Large intestine (tissue), 3 donors: ENCODE data around the gene MFNG. TPM values are rescaled to one million over a fixed set of nuclear protein-coding genes. Genes with fewer than 3 reads are reported as not detected.

Experiments used
- DNase-seq, 2 donors: peaks; one replicate each; pipeline versions ENCODE4 v3.0.0 to v3.0.0-alpha.2; 2013
- H3K27ac ChIP-seq: one replicate; pipeline ENCODE4 v1.5.1; 2013; ENCODE audit warnings: low read length
- H3K27me3 ChIP-seq: 2 replicates; pipeline ENCODE4 v1.6.1; 2013; ENCODE audit warnings: low read length; ENCODE audit not compliant: control insufficient read depth, insufficient read depth
- H3K36me3 ChIP-seq: 2 replicates; pipeline ENCODE4 v1.6.1; 2013; ENCODE audit warnings: low read length; ENCODE audit not compliant: control insufficient read depth, insufficient read depth
- H3K4me1 ChIP-seq: one replicate; pipeline ENCODE4 v1.6.1; 2013; ENCODE audit warnings: low read length; ENCODE audit not compliant: control insufficient read depth, insufficient read depth
- H3K4me3 ChIP-seq: one replicate; pipeline ENCODE4 v1.5.1; 2013; ENCODE audit warnings: low read length
- H3K9me3 ChIP-seq: one replicate; pipeline ENCODE4 v1.6.1; 2013; ENCODE audit warnings: mild to moderate bottlenecking, low read depth, low read length, moderate library complexity; ENCODE audit not compliant: control insufficient read depth
- WGBS: methylation state at CpG from one replicate; pipeline ENCODE4 v1.1.5; 2013; ENCODE audit warnings: low lambda C conversion rate; ENCODE audit not compliant: insufficient coverage; 5-methylcytosine and 5-hydroxymethylcytosine counted together
- polyA plus RNA-seq: library from polyadenylated mRNA; unstranded; fragments of 120-200 nt; gene quantifications from one replicate; pipeline ENCODE4 v1.2.1, GENCODE V29; 2013

The MFNG gene
- polyA plus RNA-seq, 1 donor: 9.1 TPM

- H3K27me3 ChIP-seq: no peaks in the 10 kb centered on the region
- no peaks in the 10 kb centered on the region for H3K36me3 ChIP-seq
- no peak overlapping the region for H3K27ac ChIP-seq
- DNase-seq: no peak
- no peaks in the 10 kb centered on the region for H3K9me3 ChIP-seq
- H3K4me1 ChIP-seq: peaks cover 33% of the 10 kb centered on the region
- no peak overlapping the region for H3K4me3 ChIP-seq
- no CpG with 5 or more reads among the region's 10 CpGs for WGBS
Observed at GRCh38 chr22:37525073-37525745, 39.0 kb upstream of the MFNG start.

GRCh38 chr22:37522482-37522881, 36.3 kb upstream of the MFNG start:
- Histone ChIP-seq H3K4me1 (peaks cover 42% of the 10 kb centered on the region), H3K9me3 (no peaks in the 10 kb centered on the region), H3K27ac (no peak overlapping the region), H3K4me3 (no peak overlapping the region), H3K36me3 (peaks cover 2% of the 10 kb centered on the region), H3K27me3 (peaks cover 4% of the 10 kb centered on the region)
- peak in 1 of 2 donors; percentile 65 for DNase-seq
- WGBS: no CpG with 5 or more reads among the region's 6 CpGs

- no peak overlapping the region for H3K4me3 ChIP-seq
- DNase-seq: peak in 1 of 2 donors; percentile 89
- peaks cover 4% of the 10 kb centered on the region for H3K27me3 ChIP-seq
- H3K9me3 ChIP-seq: no peaks in the 10 kb centered on the region
- 20% methylated on average over 1 of the region's 14 CpGs for WGBS
- H3K27ac ChIP-seq: peak overlapping the region; percentile 50
- peaks cover 42% of the 10 kb centered on the region for H3K4me1 ChIP-seq
- peaks cover 4% of the 10 kb centered on the region for H3K36me3 ChIP-seq
Observed at GRCh38 chr22:37521236-37521739, 35.1 kb upstream of the MFNG start.

GRCh38 chr22:37520776-37521191, 34.6 kb upstream of the MFNG start:
- peaks cover 7% of the 10 kb centered on the region for H3K36me3 ChIP-seq
- no CpG with 5 or more reads among the region's 10 CpGs for WGBS
- H3K9me3 ChIP-seq: peaks cover 3% of the 10 kb centered on the region
- peak overlapping the region; percentile 50 for H3K27ac ChIP-seq
- H3K27me3 ChIP-seq: peaks cover 4% of the 10 kb centered on the region
- no peak for DNase-seq
- H3K4me3 ChIP-seq: no peak overlapping the region
- peaks cover 42% of the 10 kb centered on the region for H3K4me1 ChIP-seq

- H3K9me3 ChIP-seq: peaks cover 3% of the 10 kb centered on the region
- peak within 1 kb of the TSS; percentile 54 for H3K27ac ChIP-seq
- H3K4me1 ChIP-seq: peaks cover 42% of the 10 kb centered on the region
- no CpG with 5 or more reads among the region's 99 CpGs for WGBS
- H3K36me3 ChIP-seq: peaks cover 18% of the 10 kb centered on the region
- DNase-seq: peak in 1 of 2 donors; percentile 80
- peaks cover 4% of the 10 kb centered on the region for H3K27me3 ChIP-seq
- H3K4me3 ChIP-seq: peak within 1 kb of the TSS; percentile 55
Observed at GRCh38 chr22:37519268-37520195, 33.3 kb upstream of the MFNG start, which contains the start of gene CARD10. TSS of gene CARD10 (minus strand) at chr22:37519415. CDS start at chr22:37519200, 215 bp downstream.

- Histone ChIP-seq H3K27me3 (peaks cover 4% of the 10 kb centered on the region), H3K27ac (peak overlapping the region; percentile 54), H3K36me3 (peaks cover 22% of the 10 kb centered on the region), H3K9me3 (peaks cover 3% of the 10 kb centered on the region), H3K4me3 (peak overlapping the region; percentile 55), H3K4me1 (peaks cover 40% of the 10 kb centered on the region)
- WGBS: no CpG with 5 or more reads among the region's 63 CpGs
- peak in 1 of 2 donors; percentile 73 for DNase-seq
Observed at GRCh38 chr22:37518509-37519267, 32.5 kb upstream of the MFNG start.

- H3K4me1 ChIP-seq: peaks cover 40% of the 10 kb centered on the region
Observed at GRCh38 chr22:37517826-37518450, 31.8 kb upstream of the MFNG start.

GRCh38 chr22:37516456-37516855, 30.3 kb upstream of the MFNG start:
- WGBS: no CpG with 5 or more reads among the region's 1 CpG
- Histone ChIP-seq H3K9me3 (peaks cover 3% of the 10 kb centered on the region), H3K27me3 (peaks cover 4% of the 10 kb centered on the region), H3K27ac (no peak overlapping the region), H3K36me3 (peaks cover 26% of the 10 kb centered on the region), H3K4me3 (no peak overlapping the region), H3K4me1 (peaks cover 40% of the 10 kb centered on the region)
- no peak for DNase-seq

More at GRCh38 chr22:37517826-37518450, 31.8 kb upstream of the MFNG start:
- Histone ChIP-seq H3K9me3 (peaks cover 3% of the 10 kb centered on the region), H3K27me3 (peaks cover 4% of the 10 kb centered on the region), H3K36me3 (peaks cover 22% of the 10 kb centered on the region), H3K27ac (peak overlapping the region; percentile 54), H3K4me3 (peak overlapping the region; percentile 55)
- no CpG with 5 or more reads among the region's 15 CpGs for WGBS
- DNase-seq: no peak

GRCh38 chr22:37515901-37516300, 29.7 kb upstream of the MFNG start:
- WGBS: no CpG with 5 or more reads among the region's 23 CpGs
- no peak overlapping the region for H3K27ac ChIP-seq
- H3K4me3 ChIP-seq: no peak overlapping the region
- H3K36me3 ChIP-seq: peaks cover 26% of the 10 kb centered on the region
- H3K27me3 ChIP-seq: peaks cover 4% of the 10 kb centered on the region
- peaks cover 3% of the 10 kb centered on the region for H3K9me3 ChIP-seq
- H3K4me1 ChIP-seq: peaks cover 38% of the 10 kb centered on the region
- no peak for DNase-seq
